ENCODE measurements around the gene SBF2.

Gene SBF2

DNA sequence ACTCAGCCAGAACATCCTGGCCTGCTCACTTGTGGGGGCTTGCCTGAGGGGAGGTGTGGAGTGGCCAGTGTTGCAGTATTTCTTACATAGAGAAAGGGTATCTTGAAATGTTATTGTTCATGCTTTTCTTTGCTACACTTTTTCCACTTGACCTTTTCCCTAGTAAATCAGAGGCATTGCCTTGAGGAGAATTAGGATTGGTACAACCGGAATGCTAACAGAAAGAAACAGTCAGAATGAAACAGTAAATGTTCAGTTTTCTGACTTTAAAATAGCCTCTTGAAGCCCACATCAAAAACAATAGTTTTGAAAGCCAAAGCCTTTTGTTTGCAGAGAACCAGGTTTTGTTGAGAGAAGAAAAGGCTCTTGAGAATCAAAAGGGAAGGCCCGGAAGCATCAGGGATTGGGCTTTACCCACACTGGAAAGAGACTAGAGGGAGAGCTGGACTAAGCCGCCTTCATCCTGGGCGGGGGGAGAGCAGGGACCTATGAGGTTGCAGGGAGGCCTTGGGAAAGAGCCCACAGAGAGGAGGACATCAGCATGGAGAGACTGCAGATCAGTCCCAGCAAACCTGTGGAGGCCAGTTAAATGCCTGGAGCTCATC, 23.2 kb upstream of the SBF2 start:
- no peak for TF ChIP-seq ZFX (IDR thresholded peaks at IDR 0.05)
- TF ChIP-seq, protein P1, sequence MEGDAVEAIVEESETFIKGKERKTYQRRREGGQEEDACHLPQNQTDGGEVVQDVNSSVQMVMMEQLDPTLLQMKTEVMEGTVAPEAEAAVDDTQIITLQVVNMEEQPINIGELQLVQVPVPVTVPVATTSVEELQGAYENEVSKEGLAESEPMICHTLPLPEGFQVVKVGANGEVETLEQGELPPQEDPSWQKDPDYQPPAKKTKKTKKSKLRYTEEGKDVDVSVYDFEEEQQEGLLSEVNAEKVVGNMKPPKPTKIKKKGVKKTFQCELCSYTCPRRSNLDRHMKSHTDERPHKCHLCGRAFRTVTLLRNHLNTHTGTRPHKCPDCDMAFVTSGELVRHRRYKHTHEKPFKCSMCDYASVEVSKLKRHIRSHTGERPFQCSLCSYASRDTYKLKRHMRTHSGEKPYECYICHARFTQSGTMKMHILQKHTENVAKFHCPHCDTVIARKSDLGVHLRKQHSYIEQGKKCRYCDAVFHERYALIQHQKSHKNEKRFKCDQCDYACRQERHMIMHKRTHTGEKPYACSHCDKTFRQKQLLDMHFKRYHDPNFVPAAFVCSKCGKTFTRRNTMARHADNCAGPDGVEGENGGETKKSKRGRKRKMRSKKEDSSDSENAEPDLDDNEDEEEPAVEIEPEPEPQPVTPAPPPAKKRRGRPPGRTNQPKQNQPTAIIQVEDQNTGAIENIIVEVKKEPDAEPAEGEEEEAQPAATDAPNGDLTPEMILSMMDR (conservative IDR thresholded peaks at IDR 0.05) = no peak
- H3K27ac ChIP-seq = no peak overlapping the region

DNA sequence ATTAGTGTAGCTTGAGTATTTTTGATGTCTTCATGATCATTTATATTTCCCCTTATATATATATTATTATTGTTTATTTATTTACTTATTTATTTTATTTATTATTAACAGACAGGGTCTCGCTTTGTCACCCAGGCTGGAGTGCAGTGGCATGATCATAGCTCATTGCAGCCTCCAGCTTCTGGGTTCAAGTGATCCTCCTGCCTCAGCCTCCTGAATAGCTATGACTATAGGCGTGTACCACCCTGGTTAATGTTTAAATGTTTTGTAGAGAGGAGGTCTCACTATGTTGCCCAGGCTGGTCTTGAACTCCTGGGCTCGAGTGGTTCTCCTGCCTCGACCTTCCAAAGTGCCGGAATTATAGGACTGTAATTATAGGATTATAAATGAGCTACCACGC, 21.1 kb upstream of the SBF2 start:
- TF ChIP-seq ZFX (IDR thresholded peaks at IDR 0.05) = no peak
- TF ChIP-seq, protein P1 (conservative IDR thresholded peaks at IDR 0.05) = no peak
- H3K27ac ChIP-seq = no peak overlapping the region

DNA sequence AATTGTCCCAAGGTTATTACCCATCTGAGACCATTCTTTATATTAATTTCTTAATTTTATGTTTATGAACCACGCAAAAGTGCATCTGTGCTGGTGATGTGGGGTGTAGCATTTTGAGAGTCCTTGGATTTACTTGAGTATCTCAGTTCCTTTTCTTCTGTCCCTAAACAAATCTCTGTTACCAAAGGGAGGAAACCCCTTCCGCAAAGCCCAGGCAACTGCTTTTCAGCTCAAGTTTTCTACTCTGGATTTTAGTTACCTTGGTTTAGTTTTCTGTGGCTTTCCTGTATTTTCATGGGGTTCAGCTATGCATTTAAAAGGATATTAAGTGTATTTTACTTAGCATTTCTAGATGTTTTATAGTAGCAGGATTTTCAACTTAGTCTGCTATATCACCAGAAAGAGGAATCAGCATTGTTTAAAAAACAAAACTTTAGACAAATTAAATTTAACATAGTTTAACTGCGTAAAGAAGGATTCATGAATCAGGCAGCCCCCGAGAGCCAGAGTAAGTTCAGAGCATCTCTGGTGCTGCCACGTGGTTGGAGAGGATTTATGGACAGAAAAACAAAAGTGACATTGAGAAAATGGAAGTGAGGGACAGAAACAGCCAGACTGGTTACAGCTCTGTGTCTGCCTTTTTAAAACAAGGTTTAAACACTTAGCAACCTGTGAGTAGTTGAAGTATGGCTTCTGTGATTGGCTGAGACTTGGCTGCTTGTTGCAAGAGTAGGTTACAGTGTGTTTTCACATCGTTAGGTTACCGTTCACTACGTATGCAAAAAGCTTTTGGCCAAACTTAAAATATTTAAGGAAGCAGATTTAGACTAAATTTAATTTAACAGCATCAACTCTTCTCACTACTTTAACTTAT, 20.4 kb upstream of the SBF2 start:
- H3K27ac ChIP-seq = no peak overlapping the region
- no peak for TF ChIP-seq ZFX (IDR thresholded peaks at IDR 0.05)
- TF ChIP-seq, protein P1 (conservative IDR thresholded peaks at IDR 0.05) = no peak

DNA sequence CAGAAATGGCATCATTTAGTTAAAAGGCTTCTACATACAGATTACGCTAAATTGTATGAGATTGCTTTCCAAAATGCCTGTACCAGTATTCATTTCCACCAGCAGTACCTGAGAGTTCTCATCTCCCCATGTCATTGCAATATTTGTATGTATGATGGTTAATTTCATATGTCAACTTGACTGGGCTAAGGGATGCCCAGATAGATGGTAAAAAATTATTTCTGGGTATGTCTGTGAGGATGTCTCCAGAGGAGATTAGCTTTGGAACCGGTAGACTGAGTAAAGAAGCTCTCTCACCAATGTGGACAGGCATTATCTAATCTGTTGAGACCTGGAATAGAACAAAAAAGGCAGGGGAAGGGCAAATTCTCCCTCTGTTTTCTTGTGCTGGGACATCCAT, 17.8 kb upstream of the SBF2 start:
- no peak for TF ChIP-seq ZFX (IDR thresholded peaks at IDR 0.05)
- TF ChIP-seq, protein P1 (conservative IDR thresholded peaks at IDR 0.05) = no peak
- no peak overlapping the region for H3K27ac ChIP-seq

DNA sequence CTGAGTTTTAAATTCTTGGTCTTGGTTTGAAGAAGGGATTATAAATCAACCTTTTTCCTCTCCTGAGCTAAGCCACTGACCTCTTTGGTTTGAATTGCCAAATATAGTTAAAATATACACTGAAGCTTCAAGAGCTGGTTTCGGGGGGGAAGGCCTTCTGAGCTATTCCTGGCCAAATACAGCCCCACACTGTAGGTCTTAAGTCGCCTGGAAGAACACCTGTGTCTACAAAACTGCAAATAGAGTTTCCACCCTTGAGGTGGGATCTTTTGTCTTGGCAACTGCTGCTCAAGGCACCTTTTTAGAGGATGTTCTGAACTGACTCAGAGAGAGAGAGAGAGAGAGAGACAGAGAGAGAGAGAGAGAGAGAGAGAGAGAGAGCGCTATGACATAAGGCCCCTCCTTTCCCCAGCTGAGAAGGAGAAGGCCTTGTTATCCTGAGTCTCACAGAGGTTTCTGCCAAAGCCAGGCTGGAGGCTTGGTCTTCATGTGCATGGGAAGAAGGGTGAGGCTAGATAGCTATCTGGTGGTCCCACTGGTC, 16.4 kb upstream of the SBF2 start:
- TF ChIP-seq ZFX (IDR thresholded peaks at IDR 0.05) = no peak
- TF ChIP-seq, protein P1 (conservative IDR thresholded peaks at IDR 0.05) = no peak
- H3K27ac ChIP-seq = no peak overlapping the region

DNA sequence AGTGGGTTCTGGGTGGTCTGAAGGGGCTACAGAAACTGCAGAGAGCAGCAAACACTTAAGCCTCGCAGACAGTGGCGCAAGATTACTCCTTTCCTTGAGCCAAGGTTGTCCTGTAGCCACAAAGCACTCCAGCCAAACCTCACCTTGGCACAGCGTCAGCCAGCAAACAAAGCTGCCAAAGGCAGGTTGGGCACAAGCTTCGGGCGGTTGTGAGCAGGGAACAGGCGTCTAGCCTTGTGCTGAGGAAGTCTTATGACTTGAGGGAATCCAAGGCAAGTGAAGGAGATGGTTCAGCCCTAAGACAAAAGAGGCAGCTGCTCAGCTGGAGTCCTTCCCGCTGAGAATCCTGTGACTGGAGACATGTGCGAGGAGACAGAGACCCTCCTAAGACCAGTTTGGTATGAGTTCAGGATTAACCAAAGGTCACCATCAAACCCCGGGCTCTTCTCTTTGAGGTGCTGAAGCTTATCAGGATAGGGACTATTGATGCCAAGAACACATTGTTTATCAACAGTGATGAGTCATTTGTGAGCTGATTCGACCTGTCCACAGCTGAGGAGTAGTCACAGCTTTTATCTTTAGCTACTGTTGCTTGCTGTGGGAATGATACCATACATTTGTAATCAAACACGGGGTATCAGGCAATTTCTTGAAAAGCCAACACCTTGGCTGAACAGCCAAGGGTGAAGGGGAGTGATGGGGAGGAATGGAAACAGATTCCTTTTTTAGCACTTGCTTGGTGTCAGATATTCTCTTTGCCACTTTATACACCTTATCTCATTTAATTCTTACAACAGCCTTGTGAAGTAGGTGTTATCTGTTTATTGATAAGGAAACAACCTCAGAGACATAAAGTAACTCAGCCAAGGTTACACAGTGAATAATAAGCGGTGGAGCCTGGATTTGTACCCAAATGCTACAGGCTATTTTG, 15.4 kb upstream of the SBF2 start:
- TF ChIP-seq, protein P1 (conservative IDR thresholded peaks at IDR 0.05) = no peak
- TF ChIP-seq ZFX (IDR thresholded peaks at IDR 0.05) = no peak
- H3K27ac ChIP-seq = peak overlapping the region; percentile 72

All from C4-2B (cell line).